Ovary (tissue), 3 donors: Measurements from ENCODE around the gene OCA2.

Experiments
- CTCF ChIP-seq, 3 donors: fragments of 450-650 bp in 2 of 3; fragments of 200-600 bp in 1 of 3; IDR thresholded peaks; one replicate each; pipeline versions ENCODE4 v1.5.1 to v1.8.0; 2016 to 2022; ENCODE audit warnings: antibody characterized with exemption in 3 of 3, mild to moderate bottlenecking in 1 of 3
- EP300 ChIP-seq: sonication (generic); formaldehyde crosslinking; IDR thresholded peaks from one replicate; pipeline ENCODE4 v1.6.1; 2017; ENCODE audit warnings: antibody characterized with exemption
- donor health status: DM: no; HTN: no; CAD: no.

- TF ChIP-seq EP300 (no peak), CTCF (IDR thresholded peaks at IDR 0.05) (no peak)
Observed at GRCh38 chr15:28078191-28078719, 20.9 kb downstream of the OCA2 start.
